A549 (cell line): Measurements from ENCODE around the gene URB2.

Experiments
- CBX8 ChIP-seq: fragments of 200-600 bp; sonication (generic); IDR thresholded peaks from 2 replicates; pipeline ENCODE4 v1.6.1; 2016
- CEBPB ChIP-seq, 2 experiments: fragments of >200 bp in 1 of 2; sonication (Bioruptor Twin) in 1 of 2; formaldehyde crosslinking in 1 of 2; IDR thresholded peaks; 2 replicates each; pipeline ENCODE4 v1.6.1; 2012 to 2016
- EP300 ChIP-seq, 2 experiments: fragments of >200 bp; sonication (Bioruptor Twin); formaldehyde crosslinking; IDR thresholded peaks; 2 replicates in 1 of 2; 3 replicates in 1 of 2; pipeline ENCODE4 v1.6.1; 2016 to 2017
- JUN ChIP-seq, 2 experiments: fragments of >200 bp; sonication (Bioruptor Twin); formaldehyde crosslinking; IDR thresholded peaks; 2 replicates in 1 of 2; 3 replicates in 1 of 2; pipeline ENCODE4 v1.6.1; 2016 to 2017
- KDM1A ChIP-seq: fragments of 200-600 bp; sonication (generic); IDR thresholded peaks from 2 replicates; pipeline ENCODE4 v1.6.1; 2016; ENCODE audit warnings: low read depth, mild to moderate bottlenecking
- PHF8 ChIP-seq: fragments of 200-600 bp; sonication (generic); IDR thresholded peaks from 2 replicates; pipeline ENCODE4 v1.6.1; 2016; ENCODE audit warnings: low read depth, mild to moderate bottlenecking, antibody characterized with exemption, moderate library complexity, borderline replicate concordance
- POLR2A ChIP-seq: IDR thresholded peaks from 2 replicates; pipeline ENCODE4 v1.6.1; 2012; ENCODE audit warnings: mild to moderate bottlenecking, low read length
- RFX5 ChIP-seq: fragments of 450-650 bp; IDR thresholded peaks from 2 replicates; pipeline ENCODE4 v1.7.1; 2014; ENCODE audit warnings: antibody characterized with exemption, mild to moderate bottlenecking, moderate library complexity
- SMC3 ChIP-seq: fragments of >200 bp; sonication (Bioruptor Twin); formaldehyde crosslinking; IDR thresholded peaks from 3 replicates; pipeline ENCODE4 v1.6.1; 2018; ENCODE audit warnings: inconsistent platforms
- TF ChIP-seq, protein P1 (sequence below): fragments of >200 bp; sonication (Bioruptor Twin); formaldehyde crosslinking; IDR thresholded peaks from 3 replicates; pipeline ENCODE4 v1.5.1; 2016
- TF ChIP-seq, protein P2 (sequence below): IDR thresholded peaks from 2 replicates; pipeline ENCODE4 v1.6.1; 2012
- TF ChIP-seq, protein P3 (sequence below): IDR thresholded peaks from 2 replicates; pipeline ENCODE4 v1.6.1; 2012; ENCODE audit warnings: low read depth, borderline replicate concordance

DNA sequence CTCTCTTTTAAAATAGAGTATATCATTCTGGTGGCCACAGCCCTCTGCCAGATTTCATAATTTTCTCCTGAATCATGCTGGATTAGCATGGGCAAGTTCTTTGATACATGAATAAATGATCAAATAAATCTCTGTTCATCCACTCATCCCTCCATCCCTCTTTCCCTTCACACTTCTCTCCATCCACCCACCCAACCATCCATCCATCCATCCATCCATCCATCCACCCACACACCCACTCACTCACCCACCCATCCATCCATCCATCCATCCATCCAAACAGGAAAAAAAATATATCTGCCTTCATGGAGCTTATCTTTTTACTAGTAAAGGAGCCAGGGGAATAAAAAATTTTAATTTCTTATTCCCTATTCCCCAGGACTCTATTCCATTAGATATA lies 49.3 kb downstream of the URB2 start:
- no peak for TF ChIP-seq POLR2A
- TF ChIP-seq, protein P1, sequence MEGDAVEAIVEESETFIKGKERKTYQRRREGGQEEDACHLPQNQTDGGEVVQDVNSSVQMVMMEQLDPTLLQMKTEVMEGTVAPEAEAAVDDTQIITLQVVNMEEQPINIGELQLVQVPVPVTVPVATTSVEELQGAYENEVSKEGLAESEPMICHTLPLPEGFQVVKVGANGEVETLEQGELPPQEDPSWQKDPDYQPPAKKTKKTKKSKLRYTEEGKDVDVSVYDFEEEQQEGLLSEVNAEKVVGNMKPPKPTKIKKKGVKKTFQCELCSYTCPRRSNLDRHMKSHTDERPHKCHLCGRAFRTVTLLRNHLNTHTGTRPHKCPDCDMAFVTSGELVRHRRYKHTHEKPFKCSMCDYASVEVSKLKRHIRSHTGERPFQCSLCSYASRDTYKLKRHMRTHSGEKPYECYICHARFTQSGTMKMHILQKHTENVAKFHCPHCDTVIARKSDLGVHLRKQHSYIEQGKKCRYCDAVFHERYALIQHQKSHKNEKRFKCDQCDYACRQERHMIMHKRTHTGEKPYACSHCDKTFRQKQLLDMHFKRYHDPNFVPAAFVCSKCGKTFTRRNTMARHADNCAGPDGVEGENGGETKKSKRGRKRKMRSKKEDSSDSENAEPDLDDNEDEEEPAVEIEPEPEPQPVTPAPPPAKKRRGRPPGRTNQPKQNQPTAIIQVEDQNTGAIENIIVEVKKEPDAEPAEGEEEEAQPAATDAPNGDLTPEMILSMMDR = no peak
- TF ChIP-seq KDM1A = no peak
- TF ChIP-seq, protein P2, sequence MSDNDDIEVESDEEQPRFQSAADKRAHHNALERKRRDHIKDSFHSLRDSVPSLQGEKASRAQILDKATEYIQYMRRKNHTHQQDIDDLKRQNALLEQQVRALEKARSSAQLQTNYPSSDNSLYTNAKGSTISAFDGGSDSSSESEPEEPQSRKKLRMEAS = no peak
- no peak for TF ChIP-seq PHF8
- no peak for TF ChIP-seq JUN (IDR thresholded peaks at IDR 0.05)
- TF ChIP-seq SMC3 = no peak
- TF ChIP-seq, protein P3, sequence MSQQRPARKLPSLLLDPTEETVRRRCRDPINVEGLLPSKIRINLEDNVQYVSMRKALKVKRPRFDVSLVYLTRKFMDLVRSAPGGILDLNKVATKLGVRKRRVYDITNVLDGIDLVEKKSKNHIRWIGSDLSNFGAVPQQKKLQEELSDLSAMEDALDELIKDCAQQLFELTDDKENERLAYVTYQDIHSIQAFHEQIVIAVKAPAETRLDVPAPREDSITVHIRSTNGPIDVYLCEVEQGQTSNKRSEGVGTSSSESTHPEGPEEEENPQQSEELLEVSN = no peak
- no peak for TF ChIP-seq CBX8
- TF ChIP-seq EP300 (IDR thresholded peaks at IDR 0.05) = no peak
- no peak for TF ChIP-seq CEBPB (IDR thresholded peaks at IDR 0.05)
- no peak for TF ChIP-seq RFX5
